GM18907 (cell line): ENCODE data around the gene RYR3.

ENCODE experiments used
- ATAC-seq: cut with Tn5 transposase; IDR thresholded peaks from one replicate; pipeline ENCODE4 v1.9.1; 2021; ENCODE audit warnings: mild to moderate bottlenecking, moderate library complexity; ENCODE audit not compliant: unreplicated experiment

RYR3 gene

GRCh38 chr15:33742306-33742705 lies 431.5 kb downstream of the RYR3 start:
- ATAC-seq = no peak

GRCh38 chr15:33742800-33743199 lies 432.0 kb downstream of the RYR3 start:
- ATAC-seq = no peak

GRCh38 chr15:33746203-33746602 lies 435.4 kb downstream of the RYR3 start:
- ATAC-seq = no peak

- ATAC-seq = no peak
Measured at GRCh38 chr15:33753012-33753411, 442.2 kb downstream of the RYR3 start.

- ATAC-seq = no peak
Measured at GRCh38 chr15:33754242-33754641, 443.5 kb downstream of the RYR3 start.

- ATAC-seq = no peak
Measured at GRCh38 chr15:33756961-33757360, 446.2 kb downstream of the RYR3 start.

GRCh38 chr15:33757516-33758232 lies 446.9 kb downstream of the RYR3 start:
- no peak for ATAC-seq

GRCh38 chr15:33766389-33766788 lies 455.6 kb downstream of the RYR3 start:
- no peak for ATAC-seq

GRCh38 chr15:33768670-33769190 lies 458.0 kb downstream of the RYR3 start:
- ATAC-seq = no peak

- ATAC-seq = no peak
Measured at GRCh38 chr15:33773969-33774368, 463.2 kb downstream of the RYR3 start.

- ATAC-seq = no peak
Measured at GRCh38 chr15:33778852-33779251, 468.1 kb downstream of the RYR3 start.

GRCh38 chr15:33780011-33780768 lies 469.4 kb downstream of the RYR3 start:
- ATAC-seq = no peak

- ATAC-seq = no peak
Measured at GRCh38 chr15:33782966-33783365, 472.2 kb downstream of the RYR3 start.

- ATAC-seq = no peak
Measured at GRCh38 chr15:33785366-33785765, 474.6 kb downstream of the RYR3 start.

GRCh38 chr15:33788906-33789540 lies 478.3 kb downstream of the RYR3 start:
- ATAC-seq = no peak

GRCh38 chr15:33794453-33794852 lies 483.7 kb downstream of the RYR3 start:
- no peak for ATAC-seq

- no peak for ATAC-seq
Measured at GRCh38 chr15:33795070-33795469, 484.3 kb downstream of the RYR3 start.

- ATAC-seq = no peak
Measured at GRCh38 chr15:33797651-33798050, 486.9 kb downstream of the RYR3 start.

- no peak for ATAC-seq
Measured at GRCh38 chr15:33801954-33802353, 491.2 kb downstream of the RYR3 start.

- ATAC-seq = no peak
Measured at GRCh38 chr15:33807665-33808064, 496.9 kb downstream of the RYR3 start.

GRCh38 chr15:33808720-33809457 lies 498.1 kb downstream of the RYR3 start:
- no peak for ATAC-seq
